ENCODE results near the gene TTC24. TPM values are rescaled to one million over a fixed set of nuclear protein-coding genes. Genes with fewer than 3 reads are reported as not detected.
"Not testable (repeated sequence)": the region's sequence is repeated elsewhere in the genome, so short reads cannot be mapped to it uniquely, and the experiment has no call there.

TTC24 gene
- total RNA-seq, 2 donors from 2014 or later = 14.7 to 17.4 TPM

DNA sequence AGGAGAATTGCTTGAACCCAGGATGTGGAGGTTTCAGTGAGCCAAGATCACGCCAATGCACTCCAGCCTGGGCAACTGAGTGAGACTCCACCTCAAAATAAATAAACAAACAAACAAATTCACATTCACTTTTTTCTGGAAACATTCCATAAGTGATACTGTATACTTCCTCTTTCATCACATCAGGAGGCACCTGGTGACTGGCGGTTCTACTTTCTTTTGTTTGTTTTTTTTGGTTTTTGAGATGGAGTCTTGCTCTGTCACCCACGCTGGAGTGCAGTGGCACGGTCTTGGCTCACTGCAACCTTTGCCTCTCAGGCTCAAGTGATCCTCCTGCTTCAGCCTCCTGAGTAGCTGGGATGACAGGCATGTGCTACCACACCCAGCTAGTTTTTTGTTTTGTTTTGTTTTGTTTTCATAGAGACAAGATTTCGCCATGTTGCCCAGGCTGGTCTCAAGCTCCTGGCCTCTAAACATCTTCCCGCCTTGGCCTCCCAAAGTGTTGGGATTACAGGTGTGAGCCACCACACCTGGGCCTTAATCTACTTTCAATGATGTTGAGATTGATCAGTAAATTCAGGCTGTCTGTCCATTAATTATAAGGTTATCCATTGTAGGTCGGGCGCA, 50.4 kb downstream of the TTC24 start:
- Mint-ChIP-seq H3K36me3 (ENCODE audit: insufficient read depth in 2 of 2) (no peaks in the 10 kb centered on the region), H3K27me3 (ENCODE audit: low read depth) (peaks cover 65% of the 10 kb centered on the region), H3K9me3 (no peaks in the 10 kb centered on the region), H3K4me1 (ENCODE audit: low read depth) (peaks cover 8% of the 10 kb centered on the region), H3K4me3 (no peak overlapping the region), H3K27ac (no peak overlapping the region)
- ATAC-seq (replicated peaks in 1 of 2) (no peak), DNase-seq (no peak)

DNA sequence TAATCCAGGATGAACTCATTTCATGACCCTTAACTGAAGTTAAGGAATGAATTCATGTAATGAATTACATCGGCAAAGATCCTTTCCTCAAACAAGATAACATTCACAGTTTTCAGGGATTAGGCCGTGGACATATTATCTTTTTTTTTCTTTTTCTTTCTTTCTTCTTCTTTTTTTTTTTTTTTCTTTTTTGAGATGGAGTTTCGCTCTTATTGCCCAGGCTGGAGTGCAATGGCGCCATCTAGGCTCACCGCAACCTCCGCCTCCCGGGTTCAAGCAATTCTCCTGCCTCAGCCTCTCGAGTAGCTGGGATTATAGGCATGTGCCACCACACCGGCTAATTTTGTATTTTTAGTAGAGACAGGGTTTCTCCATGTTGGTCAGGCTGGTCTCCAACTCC, 51.6 kb downstream of the TTC24 start:
- peaks cover 63% of the 10 kb centered on the region for H3K27me3 Mint-ChIP-seq (ENCODE audit: low read depth)
- not testable (repeated sequence) for H3K27ac Mint-ChIP-seq; H3K9me3 Mint-ChIP-seq; H3K4me1 Mint-ChIP-seq (ENCODE audit: low read depth); H3K36me3 Mint-ChIP-seq (ENCODE audit: insufficient read depth in 2 of 2); ATAC-seq (replicated peaks in 1 of 2); H3K4me3 Mint-ChIP-seq; DNase-seq

DNA sequence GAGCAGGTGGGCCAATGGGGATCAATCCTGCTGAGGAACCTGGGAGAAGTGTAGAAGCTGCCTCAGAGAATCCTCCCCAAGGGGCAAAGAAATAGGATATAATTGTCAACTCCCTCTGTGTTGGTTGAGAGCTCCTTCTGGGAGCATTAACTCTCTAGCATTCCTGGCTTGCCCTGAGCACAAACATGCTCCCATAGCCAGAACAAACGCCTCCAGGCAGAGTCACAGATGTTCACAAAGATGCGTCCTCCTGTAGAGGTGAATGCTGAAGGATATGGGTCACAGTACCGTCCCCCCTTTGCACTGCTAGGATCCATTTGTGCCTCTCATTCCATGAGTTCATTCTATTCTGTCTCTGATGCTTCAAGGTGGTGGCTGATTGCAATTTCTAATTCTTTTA, 52.8 kb downstream of the TTC24 start:
- ATAC-seq (replicated peaks in 1 of 2) (no peak), DNase-seq (no peak)
- no peak overlapping the region for H3K27ac Mint-ChIP-seq
- no peaks in the 10 kb centered on the region for H3K4me1 Mint-ChIP-seq (ENCODE audit: low read depth)
- H3K4me3 Mint-ChIP-seq = no peak overlapping the region
- H3K27me3 Mint-ChIP-seq (ENCODE audit: low read depth) = peaks cover 63% of the 10 kb centered on the region
- H3K9me3 Mint-ChIP-seq = no peaks in the 10 kb centered on the region
- H3K36me3 Mint-ChIP-seq (ENCODE audit: insufficient read depth in 2 of 2) = no peaks in the 10 kb centered on the region

Other genes starting within 250 kb of the TTC24 start
- 100 to 1,000 TPM; 183 to 221 TPM for gene CCT3, start 241.4 kb upstream of the TTC24 start, total RNA-seq
- under 1 TPM in 1 of 2 donors, not detected in 1; 0.94 TPM for gene TSACC, start 241.2 kb upstream of the TTC24 start, total RNA-seq
- not detected for gene RHBG, start 210.5 kb upstream of the TTC24 start, total RNA-seq
- gene MEF2D, start 78.9 kb upstream of the TTC24 start, total RNA-seq = 10 to 100 TPM; 73.3 to 86.8 TPM
- 10 to 100 TPM; 13.6 to 22.5 TPM for gene IQGAP3, start 7.2 kb upstream of the TTC24 start, total RNA-seq
- gene NAXE, start 12.1 kb downstream of the TTC24 start, total RNA-seq = 10 to 100 TPM; 48.3 to 57.3 TPM
- gene GPATCH4, start 21.8 kb downstream of the TTC24 start, total RNA-seq = 10 to 100 TPM; 25.6 to 31.6 TPM
- gene HAPLN2, start 39.7 kb downstream of the TTC24 start, total RNA-seq = under 1 TPM; 0.22 to 1.00 TPM
- gene BCAN, start 62.4 kb downstream of the TTC24 start, total RNA-seq = under 1 TPM in 1 of 2 donors, not detected in 1; 0.10 TPM
- gene NES, start 97.7 kb downstream of the TTC24 start, total RNA-seq = under 1 TPM in 1 of 2 donors, not detected in 1; 0.05 TPM
- gene CRABP2, start 125.9 kb downstream of the TTC24 start, total RNA-seq = 1 to 10 TPM; 2.5 TPM
- 100 to 1,000 TPM in 1 of 2 donors, 10 to 100 TPM in 1; 90.5 to 100 TPM for gene METTL25B, start 148.7 kb downstream of the TTC24 start, total RNA-seq
- gene ISG20L2, start 149.0 kb downstream of the TTC24 start, total RNA-seq = 10 to 100 TPM; 36.3 to 37.1 TPM
- gene MRPL24, start 161.4 kb downstream of the TTC24 start, total RNA-seq = 10 to 100 TPM; 45.9 to 67.8 TPM
- gene HDGF, start 172.0 kb downstream of the TTC24 start, total RNA-seq = 100 to 1,000 TPM; 185 to 217 TPM
- gene PRCC, start 187.8 kb downstream of the TTC24 start, total RNA-seq = 10 to 100 TPM; 67.7 to 84.4 TPM
- gene SH2D2A, start 237.1 kb downstream of the TTC24 start, total RNA-seq = 100 to 1,000 TPM; 221 to 246 TPM

Measured in activated T-cell treated with anti-CD3 and anti-CD28 coated beads, Interleukin-2, amount 50 U/mL, for 72 hours (primary cell).